Activated B cell treated with CpG ODN at 0.5 μM for 24 hours (primary cell): ENCODE results near the gene ZFAND4. TPM values are rescaled to one million over a fixed set of nuclear protein-coding genes. Genes with fewer than 3 reads are reported as not detected.
"Not testable (repeated sequence)": the region's sequence is repeated elsewhere in the genome, so short reads cannot be mapped to it uniquely, and the experiment has no call there.

Experiments used
- ATAC-seq: fragments of 200-7000 bp; cut with Tn5 transposase; one replicate; pipeline ENCODE4 v1.10.0; 2021; ENCODE audit warnings: low read depth, mild to moderate bottlenecking, moderate library complexity
- CTCF ChIA-PET: fragments of 350-600 bp; sonication (Branson Sonifier 250); formaldehyde crosslinking; loops from one replicate; lab custom pipeline; 2021; ENCODE audit warnings: antibody characterized with exemption; lab: Charles Lee
- POLR2A ChIA-PET: fragments of 350-600 bp; sonication (Branson Sonifier 250); formaldehyde crosslinking; loops from one replicate; lab custom pipeline; 2021; ENCODE audit warnings: antibody characterized with exemption; lab: Charles Lee
- DNase-seq: peaks from one replicate; pipeline ENCODE4 v3.0.0; 2022
- H3K27ac Mint-ChIP-seq: one replicate; pipeline ENCODE4 v1.8.0; 2020; ENCODE audit warnings: mixed read lengths
- H3K27me3 Mint-ChIP-seq: one replicate; pipeline ENCODE4 v1.8.0; 2021; ENCODE audit warnings: mixed read lengths
- H3K36me3 Mint-ChIP-seq: one replicate; pipeline ENCODE4 v1.8.0; 2021; ENCODE audit warnings: low read depth, mixed read lengths
- H3K4me1 Mint-ChIP-seq: one replicate; pipeline ENCODE4 v1.8.0; 2021; ENCODE audit warnings: mixed read lengths
- H3K4me3 Mint-ChIP-seq: one replicate; pipeline ENCODE4 v1.8.0; 2020; ENCODE audit warnings: mild to moderate bottlenecking, mixed read lengths
- H3K9me3 Mint-ChIP-seq: one replicate; pipeline ENCODE4 v1.8.0; 2020; ENCODE audit warnings: mixed read lengths
- intact Hi-C: fragments of 100-400 bp; cut with micrococcal nuclease; formaldehyde crosslinking; loops from one replicate; pipeline ENCODE4 v1.15.1; 2024
- total RNA-seq: library from RNA; stranded (reverse); gene quantifications from 2 replicates; pipeline ENCODE4 v1.2.3, GENCODE V29; 2022
- TF ChIP-seq, protein P1 (sequence below): fragments of 200-600 bp; IDR thresholded peaks from one replicate; pipeline ENCODE4 v1.8.0; 2022; ENCODE audit warnings: antibody characterized with exemption, mild to moderate bottlenecking

ZFAND4 gene
- total RNA-seq, 1 donor from 2014 or later = 22.1 TPM

DNA sequence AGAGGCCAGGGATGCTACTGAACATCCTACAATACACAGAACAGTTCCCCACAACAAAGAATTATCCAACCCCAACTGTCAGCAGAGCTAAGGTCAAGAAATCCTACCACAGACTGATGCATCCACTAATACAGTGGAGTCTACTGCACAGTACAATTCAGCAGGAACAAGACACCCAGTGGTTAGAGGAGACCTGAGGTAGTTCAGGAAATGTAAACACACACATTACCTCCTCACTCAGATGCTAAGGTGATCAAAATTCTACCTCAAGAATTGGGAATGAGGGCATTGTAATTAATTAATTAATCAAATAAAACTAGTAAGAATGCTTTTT is 91.4 kb downstream of the ZFAND4 start:
- H3K9me3 Mint-ChIP-seq = peaks cover 7% of the 10 kb centered on the region
- H3K36me3 Mint-ChIP-seq = peaks cover 14% of the 10 kb centered on the region
- TF ChIP-seq, protein P1, sequence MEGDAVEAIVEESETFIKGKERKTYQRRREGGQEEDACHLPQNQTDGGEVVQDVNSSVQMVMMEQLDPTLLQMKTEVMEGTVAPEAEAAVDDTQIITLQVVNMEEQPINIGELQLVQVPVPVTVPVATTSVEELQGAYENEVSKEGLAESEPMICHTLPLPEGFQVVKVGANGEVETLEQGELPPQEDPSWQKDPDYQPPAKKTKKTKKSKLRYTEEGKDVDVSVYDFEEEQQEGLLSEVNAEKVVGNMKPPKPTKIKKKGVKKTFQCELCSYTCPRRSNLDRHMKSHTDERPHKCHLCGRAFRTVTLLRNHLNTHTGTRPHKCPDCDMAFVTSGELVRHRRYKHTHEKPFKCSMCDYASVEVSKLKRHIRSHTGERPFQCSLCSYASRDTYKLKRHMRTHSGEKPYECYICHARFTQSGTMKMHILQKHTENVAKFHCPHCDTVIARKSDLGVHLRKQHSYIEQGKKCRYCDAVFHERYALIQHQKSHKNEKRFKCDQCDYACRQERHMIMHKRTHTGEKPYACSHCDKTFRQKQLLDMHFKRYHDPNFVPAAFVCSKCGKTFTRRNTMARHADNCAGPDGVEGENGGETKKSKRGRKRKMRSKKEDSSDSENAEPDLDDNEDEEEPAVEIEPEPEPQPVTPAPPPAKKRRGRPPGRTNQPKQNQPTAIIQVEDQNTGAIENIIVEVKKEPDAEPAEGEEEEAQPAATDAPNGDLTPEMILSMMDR = no peak
- ChIA-PET POLR2A (interaction anchor here (0.8 to 2.3 kb wide), 5 partner anchors 13 to 162 kb away, joined by 3 to 24 read pairs (median 9); no protein-coding TSS in a partner anchor), CTCF (interaction anchor here (1.2 to 1.4 kb wide), 3 partner anchors 91 to 120 kb away, joined by 3 to 5 read pairs (median 5); partner anchors contain the start of gene ZFAND4)
- peak overlapping the region; percentile 97 for H3K27ac Mint-ChIP-seq
- ATAC-seq (no peak), DNase-seq (no peak)
- peak overlapping the region; percentile 89 for H3K4me3 Mint-ChIP-seq
- peaks cover 33% of the 10 kb centered on the region for H3K4me1 Mint-ChIP-seq
- intact Hi-C loops = loop anchor here (1.0 to 2.0 kb wide), 2 partner anchors 13 to 24 kb away; no protein-coding TSS in a partner anchor
- no peaks in the 10 kb centered on the region for H3K27me3 Mint-ChIP-seq

GRCh38 chr10:45580371-45581215 is 92.0 kb downstream of the ZFAND4 start:
- ChIA-PET CTCF (interaction anchor here (1.2 to 1.4 kb wide), 3 partner anchors 92 to 120 kb away, joined by 3 to 5 read pairs (median 5); partner anchors contain the start of gene ZFAND4), POLR2A (interaction anchor here (0.8 to 2.3 kb wide), 6 partner anchors 12 to 162 kb away, joined by 3 to 24 read pairs (median 6); partner anchors contain the start of gene ZFAND4)
- Mint-ChIP-seq H3K9me3 (peaks cover 7% of the 10 kb centered on the region), H3K4me1 (peaks cover 33% of the 10 kb centered on the region), H3K27ac (peak overlapping the region; percentile 97), H3K4me3 (peak overlapping the region; percentile 89), H3K36me3 (peaks cover 11% of the 10 kb centered on the region), H3K27me3 (no peaks in the 10 kb centered on the region)
- TF ChIP-seq, protein P1 = no peak
- ATAC-seq (peak; percentile 82), DNase-seq (peak; percentile 20)
- intact Hi-C loops = loop anchor here (1.0 to 2.0 kb wide), 2 partner anchors 14 to 24 kb away; no protein-coding TSS in a partner anchor

GRCh38 chr10:45578384-45578971 is 94.1 kb downstream of the ZFAND4 start:
- CTCF ChIA-PET = no interaction called here
- DNase-seq (no peak), ATAC-seq (no peak)
- Mint-ChIP-seq H3K4me1 (peaks cover 28% of the 10 kb centered on the region), H3K27ac (no peak overlapping the region), H3K4me3 (no peak overlapping the region), H3K9me3 (no peaks in the 10 kb centered on the region), H3K27me3 (no peaks in the 10 kb centered on the region), H3K36me3 (peaks cover 2% of the 10 kb centered on the region)
- POLR2A ChIA-PET = interaction anchor here (0.7 to 1.4 kb wide), 2 partner anchors 14 to 113 kb away, joined by 3 read pairs; no protein-coding TSS in a partner anchor
- TF ChIP-seq, protein P1 = no peak
- intact Hi-C loops = no loop called here

- Mint-ChIP-seq H3K27ac (no peak overlapping the region), H3K4me3 (no peak overlapping the region), H3K4me1 (peaks cover 18% of the 10 kb centered on the region), H3K9me3 (no peaks in the 10 kb centered on the region), H3K27me3 (no peaks in the 10 kb centered on the region), H3K36me3 (peaks cover 2% of the 10 kb centered on the region)
- ChIA-PET POLR2A (interaction anchor here (0.6 kb wide), 1 partner anchor 31 kb away, joined by 9 read pairs; no protein-coding TSS in a partner anchor), CTCF (no interaction called here)
- DNase-seq (no peak), ATAC-seq (no peak)
- intact Hi-C loops = no loop called here
- TF ChIP-seq, protein P1 = no peak
Measured at GRCh38 chr10:45575966-45576597, 96.5 kb downstream of the ZFAND4 start.

DNA sequence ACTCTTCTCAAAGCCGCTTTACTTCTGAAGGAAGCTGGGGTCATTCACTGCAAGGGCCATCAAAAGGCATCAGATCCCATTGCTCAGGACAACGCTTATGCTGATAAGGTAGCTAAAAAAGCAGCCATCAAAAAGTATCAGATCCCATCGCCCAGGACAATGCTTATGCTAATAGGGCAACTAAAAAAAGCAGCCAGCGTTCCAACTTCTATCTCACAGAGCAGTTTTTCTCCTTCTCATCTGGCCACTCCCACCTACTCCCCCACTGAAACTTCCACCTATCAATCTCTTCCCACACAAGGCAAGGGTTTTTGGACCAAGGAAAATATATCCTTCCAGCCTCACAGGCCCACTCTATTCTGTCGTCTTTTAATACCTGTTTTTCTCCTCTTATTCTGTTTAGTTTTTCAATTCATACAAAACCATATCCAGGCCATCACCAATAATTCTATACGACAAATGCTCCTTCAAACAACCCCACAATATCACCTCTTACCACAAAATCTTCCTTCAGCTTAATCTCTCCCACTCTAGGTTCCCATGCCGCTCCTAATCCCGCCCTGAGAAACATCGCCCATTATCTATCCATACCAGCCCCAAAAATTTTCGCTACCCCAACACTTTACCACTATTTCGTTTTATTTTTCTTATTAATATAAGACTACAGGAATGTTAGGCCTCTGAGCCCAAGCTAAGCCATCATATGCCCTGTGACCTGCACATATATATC is 97.4 kb downstream of the ZFAND4 start:
- CTCF ChIA-PET, POLR2A ChIA-PET: not testable (repeated sequence)

More for the DNA sequence above, 97.4 kb downstream of the ZFAND4 start:
- H3K36me3 Mint-ChIP-seq, ATAC-seq, H3K27ac Mint-ChIP-seq, H3K4me3 Mint-ChIP-seq, intact Hi-C loops, H3K27me3 Mint-ChIP-seq, DNase-seq, H3K9me3 Mint-ChIP-seq, H3K4me1 Mint-ChIP-seq: not testable (repeated sequence)
